Activated naive CD4-positive, alpha-beta T cell treated with anti-CD3 and anti-CD28 coated beads, Interleukin-2, amount 50 U/mL, for 72 hours (primary cell): Measurements from ENCODE around the gene TTLL5. TPM values are rescaled to one million over a fixed set of nuclear protein-coding genes. Genes with fewer than 3 reads are reported as not detected.
"Not testable (repeated sequence)": the region's sequence is repeated elsewhere in the genome, so short reads cannot be mapped to it uniquely, and the experiment has no call there.

Experiments used
- ATAC-seq, 2 donors: fragments of 150-1000 bp; cut with Tn5 transposase; 2 replicates each; pipeline ENCODE4 v1.10.0; 2021; ENCODE audit warnings: mild to moderate bottlenecking in 2 of 2, moderate library complexity in 2 of 2
- DNase-seq, 2 donors: peaks; one replicate each; pipeline ENCODE4 v3.0.0; 2021 to 2022; ENCODE audit warnings: low spot score in 2 of 2
- H3K27ac Mint-ChIP-seq, 2 donors: one replicate each; pipeline ENCODE4 v1.8.0; 2022; ENCODE audit warnings: mild to moderate bottlenecking in 2 of 2, mixed read lengths in 2 of 2
- H3K36me3 Mint-ChIP-seq, 2 donors: one replicate each; pipeline ENCODE4 v1.8.0; 2022; ENCODE audit warnings: mixed read lengths in 2 of 2
- H3K9me3 Mint-ChIP-seq, 2 donors: one replicate each; pipeline ENCODE4 v1.8.0; 2022; ENCODE audit warnings: mixed read lengths in 2 of 2
- total RNA-seq, 2 donors: library from RNA; stranded (reverse); gene quantifications; one replicate each; pipeline ENCODE4 v1.2.3, GENCODE V29; 2022

The TTLL5 gene
- total RNA-seq, 2 donors from 2014 or later = 36.6 TPM

DNA sequence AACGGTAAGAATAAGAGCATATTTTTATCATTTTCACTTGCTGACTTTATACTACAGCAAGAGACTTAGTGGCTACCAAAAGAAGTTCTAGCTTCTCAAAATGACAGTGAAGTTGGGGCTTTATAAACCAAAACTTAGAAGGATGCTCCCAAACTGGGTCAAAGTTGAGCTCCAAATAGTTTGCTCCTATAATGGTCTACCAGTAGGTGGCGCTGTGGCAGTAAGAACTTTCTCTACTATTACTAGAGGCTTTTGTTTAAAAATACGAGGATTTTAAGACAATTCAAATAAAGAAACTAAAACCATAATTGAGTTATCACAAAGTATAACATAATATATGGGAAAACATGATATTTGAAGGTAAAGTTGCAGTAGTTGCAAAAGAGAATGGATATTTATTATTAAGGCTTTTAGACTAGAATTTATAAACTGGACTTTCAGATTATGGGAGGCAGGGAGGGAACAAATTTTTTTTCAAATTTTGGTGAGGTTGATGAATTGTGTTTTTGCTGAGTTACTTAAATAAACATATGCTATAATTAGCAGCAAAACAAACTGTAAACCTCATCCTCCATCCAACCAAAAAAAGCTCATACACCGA lies 245.7 kb downstream of the TTLL5 start:
- peak in 1 of 2 donors; percentile 74 for DNase-seq
- Mint-ChIP-seq H3K9me3 (no peaks in the 10 kb centered on the region), H3K36me3 (no peaks in the 10 kb centered on the region), H3K27ac (no peak overlapping the region)
- peak in 1 of 2 donors; percentile 47 for ATAC-seq

- DNase-seq (no peak), ATAC-seq (no peak)
- Mint-ChIP-seq H3K27ac (no peak overlapping the region), H3K9me3 (no peaks in the 10 kb centered on the region), H3K36me3 (no peaks in the 10 kb centered on the region)
Measured at GRCh38 chr14:75907756-75908359, 246.8 kb downstream of the TTLL5 start.

DNA sequence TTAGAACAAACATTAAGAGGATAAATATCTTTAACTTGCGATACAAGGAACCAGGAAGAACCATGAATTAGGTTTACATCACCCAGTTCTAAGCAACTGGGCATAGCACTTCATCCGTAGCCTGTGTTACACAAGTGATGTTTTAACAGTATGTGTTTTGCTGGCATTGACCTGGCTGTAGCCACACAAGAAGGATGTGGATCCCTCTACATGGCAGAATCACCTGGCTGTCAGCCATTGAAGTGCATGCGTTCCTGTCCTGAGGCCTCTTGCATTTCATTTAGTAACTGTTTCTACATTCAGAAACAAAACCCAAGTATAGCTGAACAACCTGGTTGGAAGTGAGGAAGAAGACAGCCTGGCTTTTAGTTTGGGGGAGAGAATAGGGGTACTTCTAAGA lies 248.6 kb downstream of the TTLL5 start:
- no peaks in the 10 kb centered on the region for H3K9me3 Mint-ChIP-seq
- ATAC-seq (no peak), DNase-seq (no peak)
- no peaks in the 10 kb centered on the region for H3K36me3 Mint-ChIP-seq
- no peak overlapping the region for H3K27ac Mint-ChIP-seq

GRCh38 chr14:75910048-75910447 lies 249.0 kb downstream of the TTLL5 start:
- no peaks in the 10 kb centered on the region for H3K9me3 Mint-ChIP-seq
- no peak for DNase-seq
- H3K36me3 Mint-ChIP-seq = no peaks in the 10 kb centered on the region
- ATAC-seq = no peak
- H3K27ac Mint-ChIP-seq = no peak overlapping the region

DNA sequence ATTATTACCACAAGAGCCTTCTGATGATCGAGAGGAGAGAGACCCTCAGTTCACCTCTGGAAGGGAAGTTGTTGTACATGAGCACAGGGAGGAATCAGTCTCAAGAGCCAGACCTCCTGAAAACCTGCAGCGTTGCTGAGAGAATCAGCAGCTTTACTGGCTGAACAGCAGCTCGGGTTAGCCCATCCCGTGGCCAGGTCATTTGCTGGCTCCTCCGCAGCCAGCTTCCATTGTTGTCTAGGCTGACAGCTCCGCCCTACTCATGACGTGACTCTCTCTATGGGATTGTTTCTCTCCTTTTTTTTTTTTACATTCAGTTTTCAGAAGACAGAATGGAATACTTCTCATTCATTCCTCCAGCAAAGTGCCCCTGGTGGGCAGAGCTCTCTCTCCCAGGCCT lies 250.8 kb downstream of the TTLL5 start:
- Mint-ChIP-seq H3K27ac (peak overlapping the region in 1 of 2 donors; percentile 52), H3K36me3 (no peaks in the 10 kb centered on the region), H3K9me3 (no peaks in the 10 kb centered on the region)
- ATAC-seq (no peak), DNase-seq (no peak)

DNA sequence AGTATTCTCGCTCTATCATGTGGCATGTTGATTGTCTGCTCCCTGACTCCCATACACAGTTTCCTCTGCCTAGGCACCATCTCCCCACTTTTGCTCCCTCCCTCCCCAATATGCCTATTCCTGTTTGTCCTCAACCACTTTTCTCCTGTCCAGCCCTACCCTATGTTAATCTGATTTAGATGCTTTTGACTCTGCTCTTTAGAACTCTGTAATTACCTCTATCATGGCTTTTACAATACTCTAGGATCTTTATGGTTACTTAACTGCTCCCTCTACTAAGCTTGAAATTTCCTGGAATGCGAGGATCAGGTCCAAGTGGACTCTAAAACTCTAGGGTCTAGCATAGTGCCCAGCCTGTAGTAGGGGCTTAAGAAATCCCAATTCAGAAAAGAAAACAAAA lies 252.1 kb downstream of the TTLL5 start:
- DNase-seq = no peak
- no peaks in the 10 kb centered on the region for H3K9me3 Mint-ChIP-seq
- no peak overlapping the region for H3K27ac Mint-ChIP-seq
- no peak for ATAC-seq
- no peaks in the 10 kb centered on the region for H3K36me3 Mint-ChIP-seq

DNA sequence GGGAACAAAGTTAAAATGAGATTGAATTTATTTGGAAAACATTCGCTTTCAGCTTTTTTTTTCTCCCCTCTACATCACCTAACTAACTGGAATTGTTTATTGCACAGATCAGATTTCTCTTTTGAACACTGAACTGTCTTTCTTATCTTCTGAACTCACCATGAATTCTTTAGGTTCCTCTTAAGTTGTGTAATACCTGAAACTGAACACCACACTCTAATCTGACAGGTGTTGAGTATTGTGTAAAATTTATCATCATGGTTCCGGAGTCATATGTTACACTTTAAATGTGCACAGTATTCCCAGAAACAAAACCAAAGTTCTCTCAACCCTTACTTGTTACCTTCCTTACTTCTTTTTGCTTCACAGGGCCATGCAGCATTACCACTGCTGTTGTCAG lies 254.0 kb downstream of the TTLL5 start:
- H3K9me3 Mint-ChIP-seq = no peaks in the 10 kb centered on the region
- H3K36me3 Mint-ChIP-seq = no peaks in the 10 kb centered on the region
- DNase-seq (no peak), ATAC-seq (no peak)
- no peak overlapping the region for H3K27ac Mint-ChIP-seq

DNA sequence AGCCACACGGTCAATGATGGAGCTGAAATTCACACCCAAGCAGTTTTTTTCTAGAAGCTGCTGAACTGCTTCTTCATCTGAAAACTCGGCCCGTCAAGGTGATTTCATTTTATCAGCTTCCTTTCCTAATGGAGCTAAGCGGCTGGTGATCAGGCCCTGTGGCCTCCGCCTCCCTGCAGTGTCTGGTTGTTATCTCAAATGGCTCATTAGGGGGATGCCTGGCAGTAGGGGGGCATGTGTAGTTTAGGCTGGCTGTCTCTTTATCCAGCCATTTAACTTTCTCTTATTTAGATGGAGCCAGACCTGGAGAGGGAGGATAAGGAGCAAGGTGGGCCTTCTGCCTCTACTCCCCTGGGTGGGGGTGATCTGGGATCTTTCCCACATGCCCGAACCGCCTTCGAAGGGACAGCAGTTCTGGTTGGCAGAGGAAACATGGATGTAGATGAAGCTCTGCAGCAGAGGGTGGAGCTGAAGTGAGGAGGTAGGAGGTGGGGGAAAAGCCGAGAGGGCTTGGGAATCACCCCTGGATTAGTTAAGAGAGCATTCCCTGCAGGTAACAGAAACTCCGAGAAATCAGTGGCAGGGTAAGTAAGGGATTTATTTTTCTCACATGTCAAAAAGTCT lies 256.4 kb downstream of the TTLL5 start:
- Mint-ChIP-seq H3K36me3 (peaks cover 0 to 9% of the 10 kb centered on the region in 2 donors), H3K9me3 (peaks cover 0 to 2% of the 10 kb centered on the region in 2 donors), H3K27ac (peak overlapping the region in 1 of 2 donors; percentile 30)
- ATAC-seq (no peak), DNase-seq (no peak)

GRCh38 chr14:75917946-75918335 lies 256.9 kb downstream of the TTLL5 start:
- Mint-ChIP-seq H3K36me3 (peaks cover 0 to 9% of the 10 kb centered on the region in 2 donors), H3K9me3 (peaks cover 0 to 2% of the 10 kb centered on the region in 2 donors), H3K27ac (no peak overlapping the region)
- DNase-seq (no peak), ATAC-seq (no peak)

DNA sequence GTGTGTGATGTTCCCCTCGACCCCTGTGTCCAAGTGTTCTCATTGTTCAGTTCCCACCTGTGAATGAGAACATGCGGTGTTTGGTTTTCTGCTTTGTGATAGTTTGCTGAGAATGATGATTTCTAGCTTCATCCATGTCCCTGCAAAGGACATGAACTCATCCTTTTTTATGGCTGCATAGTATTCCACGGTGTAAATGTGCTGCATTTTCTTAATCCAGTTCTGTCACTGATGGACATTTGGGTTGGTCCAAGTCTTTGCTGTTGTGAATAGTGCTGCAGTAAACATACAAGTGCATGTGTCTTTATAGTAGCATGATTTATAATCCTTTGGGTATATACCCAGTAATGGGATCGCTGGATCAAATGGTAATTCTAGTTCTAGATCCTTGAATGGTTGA lies 259.4 kb downstream of the TTLL5 start:
- not testable (repeated sequence) for H3K9me3 Mint-ChIP-seq, H3K36me3 Mint-ChIP-seq, H3K27ac Mint-ChIP-seq, DNase-seq, ATAC-seq

GRCh38 chr14:75925141-75925840 lies 264.2 kb downstream of the TTLL5 start:
- ATAC-seq, H3K9me3 Mint-ChIP-seq, H3K36me3 Mint-ChIP-seq, H3K27ac Mint-ChIP-seq, DNase-seq: not testable (repeated sequence)

- Mint-ChIP-seq H3K27ac (no peak overlapping the region), H3K36me3 (no peaks in the 10 kb centered on the region), H3K9me3 (no peaks in the 10 kb centered on the region)
- DNase-seq (no peak), ATAC-seq (no peak)
Measured at GRCh38 chr14:75926431-75927115, 265.5 kb downstream of the TTLL5 start.

DNA sequence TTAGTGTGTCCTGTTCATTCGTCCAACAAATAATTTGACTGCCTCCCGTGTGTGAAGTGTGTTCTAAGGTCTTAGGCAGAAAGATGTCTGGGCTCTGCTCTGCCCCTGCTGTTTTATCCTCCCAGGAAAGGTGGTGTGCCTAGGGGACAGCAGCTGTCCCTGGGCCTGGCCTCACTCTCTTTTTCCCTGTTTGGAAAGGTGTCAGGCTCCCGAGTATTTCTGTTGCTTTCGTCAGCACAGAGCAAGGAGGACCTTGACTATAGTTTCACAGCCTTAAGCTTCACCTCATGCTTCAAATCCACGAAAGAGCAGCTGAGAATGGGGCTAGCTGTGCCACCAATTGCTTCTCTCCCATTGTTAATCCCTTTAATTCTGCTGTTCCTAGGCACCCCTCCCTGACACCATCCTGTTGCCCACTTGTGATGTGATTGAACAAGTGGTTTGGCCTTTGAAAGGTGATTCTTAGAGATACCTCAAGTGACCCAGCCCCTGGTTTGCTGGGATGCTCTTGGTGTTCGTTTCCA lies 266.6 kb downstream of the TTLL5 start:
- H3K36me3 Mint-ChIP-seq = no peaks in the 10 kb centered on the region
- DNase-seq = no peak
- no peak overlapping the region for H3K27ac Mint-ChIP-seq
- H3K9me3 Mint-ChIP-seq = no peaks in the 10 kb centered on the region
- ATAC-seq = no peak

- no peak for DNase-seq
- Mint-ChIP-seq H3K9me3 (no peaks in the 10 kb centered on the region), H3K36me3 (no peaks in the 10 kb centered on the region), H3K27ac (no peak overlapping the region)
- no peak for ATAC-seq
Measured at GRCh38 chr14:75928690-75929181, 267.7 kb downstream of the TTLL5 start.

- ATAC-seq (no peak), DNase-seq (no peak)
- no peaks in the 10 kb centered on the region for H3K9me3 Mint-ChIP-seq
- H3K36me3 Mint-ChIP-seq = no peaks in the 10 kb centered on the region
- no peak overlapping the region for H3K27ac Mint-ChIP-seq
Measured at GRCh38 chr14:75933712-75934296, 272.8 kb downstream of the TTLL5 start.

DNA sequence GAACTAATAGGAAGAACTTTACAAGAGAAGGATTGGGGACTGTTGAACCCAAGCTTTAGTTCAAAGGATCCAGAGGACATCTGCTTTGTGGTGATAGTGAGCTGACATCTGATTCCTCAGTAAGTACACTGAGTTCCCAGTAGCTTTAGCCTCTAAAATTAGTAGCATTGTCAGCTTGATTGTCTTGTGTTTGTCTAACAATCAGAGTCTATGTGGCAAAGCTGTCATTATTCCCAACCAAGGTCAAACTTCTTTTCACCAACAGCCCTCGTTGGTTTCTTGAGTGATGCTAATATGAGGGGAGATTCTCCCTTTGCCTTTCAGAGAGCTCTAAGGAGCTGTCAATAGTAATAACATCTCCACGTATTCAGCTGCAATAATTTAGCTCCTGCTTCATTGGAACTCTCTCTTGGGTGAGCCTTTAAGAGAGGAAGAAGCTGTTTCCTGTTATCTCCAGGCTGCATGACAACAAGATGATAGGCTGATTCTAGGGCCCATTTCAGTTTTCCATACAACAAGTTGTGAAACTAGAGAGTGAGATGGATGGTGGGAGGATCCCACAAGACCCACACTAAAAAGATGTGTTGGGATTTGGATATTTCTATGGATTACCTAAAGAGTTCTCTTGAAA lies 274.1 kb downstream of the TTLL5 start:
- ATAC-seq (no peak), DNase-seq (no peak)
- Mint-ChIP-seq H3K36me3 (no peaks in the 10 kb centered on the region), H3K27ac (no peak overlapping the region), H3K9me3 (no peaks in the 10 kb centered on the region)
